Liver (tissue), 9 donors: Measurements from ENCODE around the gene ZNRF3. TPM values are rescaled to one million over a fixed set of nuclear protein-coding genes. Genes with fewer than 3 reads are reported as not detected.
A peak's percentile ranks its signal among the peaks of the same experiment; 100 is the strongest.

Experiments
- DNase-seq: peaks from one replicate; pipeline ENCODE4 v3.0.0-alpha.2; 2017; ENCODE audit warnings: low spot score
- H3K27ac ChIP-seq, 2 donors: one replicate each; pipeline ENCODE4 v1.7.0; 2013; ENCODE audit warnings: inconsistent platforms in 2 of 2, low read length in 2 of 2, control low read depth in 1 of 2, low read depth in 1 of 2, mild to moderate bottlenecking in 1 of 2
- H3K27me3 ChIP-seq, 4 donors: one replicate each; pipeline versions ENCODE4 v1.6.1 to v1.7.0; 2013; ENCODE audit warnings: low read length in 3 of 4, inconsistent platforms in 1 of 4, mild to moderate bottlenecking in 1 of 4, moderate library complexity in 1 of 4; ENCODE audit not compliant: control insufficient read depth in 4 of 4, insufficient read depth in 4 of 4
- H3K36me3 ChIP-seq, 4 donors: one replicate each; pipeline versions ENCODE4 v1.6.1 to v1.7.0; 2013; ENCODE audit warnings: low read length in 3 of 4, mild to moderate bottlenecking in 3 of 4, low read depth in 1 of 4, moderate library complexity in 1 of 4; ENCODE audit not compliant: control insufficient read depth in 4 of 4, insufficient read depth in 3 of 4
- H3K4me1 ChIP-seq, 4 donors: one replicate each; pipeline versions ENCODE4 v1.6.1 to v1.7.0; 2013; ENCODE audit warnings: low read length in 3 of 4, mild to moderate bottlenecking in 3 of 4, moderate library complexity in 1 of 4; ENCODE audit not compliant: control insufficient read depth in 4 of 4, insufficient read depth in 4 of 4
- H3K4me3 ChIP-seq, 3 donors: one replicate each; pipeline versions ENCODE4 v1.6.1 to v1.7.0; 2013; ENCODE audit warnings: low read length in 3 of 3, control low read depth in 1 of 3, low read depth in 1 of 3, mild to moderate bottlenecking in 1 of 3
- H3K9ac ChIP-seq, 2 donors: one replicate each; pipeline ENCODE4 v1.7.0; 2013; ENCODE audit warnings: low read length in 2 of 2, mild to moderate bottlenecking in 2 of 2, moderate library complexity in 2 of 2, control low read depth in 1 of 2, low read depth in 1 of 2
- H3K9me3 ChIP-seq, 4 donors: one replicate each; pipeline versions ENCODE4 v1.6.1 to v1.7.0; 2013; ENCODE audit warnings: low read length in 3 of 4; ENCODE audit not compliant: control insufficient read depth in 4 of 4
- ATF3 ChIP-seq: IDR thresholded peaks from 2 replicates; pipeline ENCODE4 v1.6.1; 2016; ENCODE audit warnings: antibody characterized with exemption
- EGR1 ChIP-seq, 2 donors: IDR thresholded peaks; 2 replicates each; pipeline ENCODE4 v1.6.1; 2016 to 2018; ENCODE audit warnings: antibody characterized with exemption in 2 of 2, low read depth in 2 of 2
- FOXA1 ChIP-seq: IDR thresholded peaks from 2 replicates; pipeline ENCODE4 v1.6.1; 2016; ENCODE audit warnings: antibody characterized with exemption
- FOXA2 ChIP-seq: IDR thresholded peaks from 2 replicates; pipeline ENCODE4 v1.6.1; 2016; ENCODE audit warnings: antibody characterized with exemption
- GABPA ChIP-seq, 2 donors: IDR thresholded peaks in 1 of 2; conservative IDR thresholded peaks in 1 of 2; 2 replicates each; pipeline ENCODE4 v1.6.1; 2016; ENCODE audit warnings: antibody characterized with exemption in 2 of 2, mild to moderate bottlenecking in 1 of 2, moderate library complexity in 1 of 2
- HNF4A ChIP-seq, 2 donors: conservative IDR thresholded peaks; 2 replicates each; pipeline ENCODE4 v1.6.1; 2016; ENCODE audit warnings: antibody characterized with exemption in 2 of 2, mild to moderate bottlenecking in 2 of 2
- HNF4G ChIP-seq: IDR thresholded peaks from 2 replicates; pipeline ENCODE4 v1.6.1; 2016; ENCODE audit warnings: antibody characterized with exemption
- JUND ChIP-seq, 2 donors: IDR thresholded peaks; 2 replicates each; pipeline ENCODE4 v1.6.1; 2016; ENCODE audit warnings: antibody characterized with exemption in 2 of 2
- NR2F2 ChIP-seq: IDR thresholded peaks from 2 replicates; pipeline ENCODE4 v1.6.1; 2016; ENCODE audit warnings: antibody characterized with exemption
- RAD21 ChIP-seq, 2 donors: IDR thresholded peaks; 2 replicates each; pipeline ENCODE4 v1.6.1; 2016; ENCODE audit warnings: antibody characterized with exemption in 2 of 2, mild to moderate bottlenecking in 2 of 2
- REST ChIP-seq: IDR thresholded peaks from 2 replicates; pipeline ENCODE4 v1.6.1; 2016; ENCODE audit warnings: antibody characterized with exemption, mild to moderate bottlenecking
- SP1 ChIP-seq: IDR thresholded peaks from 2 replicates; pipeline ENCODE4 v1.6.1; 2018; ENCODE audit warnings: antibody characterized with exemption, mild to moderate bottlenecking
- TAF1 ChIP-seq: conservative IDR thresholded peaks from 2 replicates; pipeline ENCODE4 v1.6.1; 2016; ENCODE audit warnings: antibody characterized with exemption, mild to moderate bottlenecking
- YY1 ChIP-seq: IDR thresholded peaks from 2 replicates; pipeline ENCODE4 v1.6.1; 2016; ENCODE audit warnings: antibody characterized with exemption, mild to moderate bottlenecking
- ZBTB33 ChIP-seq: IDR thresholded peaks from 2 replicates; pipeline ENCODE4 v1.6.1; 2016; ENCODE audit warnings: antibody characterized with exemption
- WGBS: extraction: QIAGEN DNeasy Blood & Tissue Kit; methylation state at CpG from one replicate; pipeline ENCODE4 v1.1.7; 2013; 5-methylcytosine and 5-hydroxymethylcytosine counted together
- polyA plus RNA-seq, 2 donors: library from polyadenylated mRNA; stranded (reverse) in 1 of 2; unstranded in 1 of 2; fragments of 200-250 nt in 1 of 2; fragments of >200 nt in 1 of 2; fragmentation: Nextera tagmentation in 1 of 2; extraction: Ambion mirVana in 1 of 2; gene quantifications; one replicate each; pipeline versions ENCODE4 v1.2.1 to v1.2.3, GENCODE V29; 2013 to 2015
- total RNA-seq, 2 donors: library from RNA; depleted of rRNA; stranded (reverse); fragments of >200 nt; gene quantifications; one replicate each; pipeline ENCODE4 v1.2.3, GENCODE V29; 2014
- TF ChIP-seq, protein P1 (sequence below): fragments of 150-350 bp; IDR thresholded peaks from 2 replicates; pipeline ENCODE4 v1.5.1; 2017; ENCODE audit warnings: improper control_type of control experiment, low read depth, low read length; ENCODE audit not compliant: missing input control
- donor health status: healthy.
- donor health status: healthy.
- donor health status: healthy.
- donor health status: healthy.
- donor health status: healthy.

The ZNRF3 gene
- total and polyA plus RNA-seq, 4 donors = 2.2 to 5.9 (median 4.7) TPM

- TF ChIP-seq REST = peak; percentile 69
- peak; percentile 78 for TF ChIP-seq YY1
- peak; percentile 70 for TF ChIP-seq FOXA1
- TF ChIP-seq TAF1 = no peak
- peak; percentile 54 for TF ChIP-seq SP1
- TF ChIP-seq NR2F2 = no peak
- peak; percentile 53 to 75 for TF ChIP-seq HNF4A (conservative IDR thresholded peaks at IDR 0.05)
- no peak for TF ChIP-seq HNF4G
- peak; percentile 87 for TF ChIP-seq FOXA2
- peak in 1 of 2 donors; percentile 44 for TF ChIP-seq GABPA (IDR thresholded peaks at IDR 0.05 in 1 of 2, conservative IDR thresholded peaks at IDR 0.05 in 1 of 2)
- peak; percentile 87 for TF ChIP-seq ATF3
- TF ChIP-seq EGR1 (IDR thresholded peaks at IDR 0.05; ENCODE audit: low read depth in 2 of 2) = peak in 1 of 2 donors; percentile 64
Measured at GRCh38 chr22:28923826-28924732, 40.7 kb downstream of the ZNRF3 start (continued).

- Histone ChIP-seq H3K4me3 (no peak overlapping the region), H3K27ac (no peak overlapping the region), H3K9ac (no peak overlapping the region), H3K4me1 (peaks cover 4 to 40% (median 20%) of the 10 kb centered on the region in 4 donors), H3K9me3 (no peaks in the 10 kb centered on the region), H3K27me3 (no peaks in the 10 kb centered on the region), H3K36me3 (no peaks in the 10 kb centered on the region)
- TF ChIP-seq FOXA2 = no peak
- TF ChIP-seq HNF4G = no peak
- no peak for TF ChIP-seq RAD21 (IDR thresholded peaks at IDR 0.05)
- TF ChIP-seq, protein P1, sequence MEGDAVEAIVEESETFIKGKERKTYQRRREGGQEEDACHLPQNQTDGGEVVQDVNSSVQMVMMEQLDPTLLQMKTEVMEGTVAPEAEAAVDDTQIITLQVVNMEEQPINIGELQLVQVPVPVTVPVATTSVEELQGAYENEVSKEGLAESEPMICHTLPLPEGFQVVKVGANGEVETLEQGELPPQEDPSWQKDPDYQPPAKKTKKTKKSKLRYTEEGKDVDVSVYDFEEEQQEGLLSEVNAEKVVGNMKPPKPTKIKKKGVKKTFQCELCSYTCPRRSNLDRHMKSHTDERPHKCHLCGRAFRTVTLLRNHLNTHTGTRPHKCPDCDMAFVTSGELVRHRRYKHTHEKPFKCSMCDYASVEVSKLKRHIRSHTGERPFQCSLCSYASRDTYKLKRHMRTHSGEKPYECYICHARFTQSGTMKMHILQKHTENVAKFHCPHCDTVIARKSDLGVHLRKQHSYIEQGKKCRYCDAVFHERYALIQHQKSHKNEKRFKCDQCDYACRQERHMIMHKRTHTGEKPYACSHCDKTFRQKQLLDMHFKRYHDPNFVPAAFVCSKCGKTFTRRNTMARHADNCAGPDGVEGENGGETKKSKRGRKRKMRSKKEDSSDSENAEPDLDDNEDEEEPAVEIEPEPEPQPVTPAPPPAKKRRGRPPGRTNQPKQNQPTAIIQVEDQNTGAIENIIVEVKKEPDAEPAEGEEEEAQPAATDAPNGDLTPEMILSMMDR = no peak
- TF ChIP-seq ZBTB33 = no peak
- TF ChIP-seq SP1 = no peak
- no peak for TF ChIP-seq FOXA1
- TF ChIP-seq GABPA (IDR thresholded peaks at IDR 0.05 in 1 of 2, conservative IDR thresholded peaks at IDR 0.05 in 1 of 2) = no peak
- TF ChIP-seq JUND (IDR thresholded peaks at IDR 0.05) = no peak
- no peak for TF ChIP-seq YY1
- TF ChIP-seq ATF3 = no peak
- no peak for DNase-seq
- WGBS = 96% methylated on average over 2 of the region's 2 CpGs
Measured at GRCh38 chr22:28925916-28926315, 42.5 kb downstream of the ZNRF3 start.
